HG03469 (cell line): ENCODE data around the gene TICRR.

ENCODE experiments used
- ATAC-seq: cut with Tn5 transposase; IDR thresholded peaks from one replicate; pipeline ENCODE4 v1.9.1; 2021; ENCODE audit warnings: mild to moderate bottlenecking, moderate library complexity, moderate number of reproducible peaks; ENCODE audit not compliant: unreplicated experiment

Gene TICRR

GRCh38 chr15:89628301-89628700 is 53.0 kb downstream of the TICRR start:
- no peak for ATAC-seq

GRCh38 chr15:89628806-89629715 is 53.8 kb downstream of the TICRR start:
- ATAC-seq, result no peak

DNA sequence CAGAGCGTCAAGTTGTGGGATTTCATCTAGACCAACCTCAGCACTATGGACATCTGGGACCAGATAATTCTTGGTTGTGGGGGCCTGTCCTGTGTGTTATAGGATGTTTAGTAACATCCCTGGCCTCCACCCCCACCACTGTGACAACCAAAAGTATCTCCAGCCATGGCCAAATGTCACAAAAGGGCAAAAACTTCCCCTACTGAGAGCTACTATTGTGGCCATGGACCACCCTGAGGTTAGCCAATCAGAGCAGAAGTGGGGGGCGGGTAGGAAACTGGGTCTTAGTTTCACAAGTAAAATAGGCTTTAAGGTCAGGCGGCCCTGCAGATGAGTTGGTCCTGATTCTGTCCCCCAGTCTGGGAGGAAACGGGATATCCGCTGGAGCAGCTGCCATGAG is 54.6 kb downstream of the TICRR start:
- ATAC-seq, result no peak

GRCh38 chr15:89630260-89630659 is 55.0 kb downstream of the TICRR start:
- ATAC-seq, result no peak

GRCh38 chr15:89630974-89631901 is 56.0 kb downstream of the TICRR start:
- ATAC-seq, result no peak

DNA sequence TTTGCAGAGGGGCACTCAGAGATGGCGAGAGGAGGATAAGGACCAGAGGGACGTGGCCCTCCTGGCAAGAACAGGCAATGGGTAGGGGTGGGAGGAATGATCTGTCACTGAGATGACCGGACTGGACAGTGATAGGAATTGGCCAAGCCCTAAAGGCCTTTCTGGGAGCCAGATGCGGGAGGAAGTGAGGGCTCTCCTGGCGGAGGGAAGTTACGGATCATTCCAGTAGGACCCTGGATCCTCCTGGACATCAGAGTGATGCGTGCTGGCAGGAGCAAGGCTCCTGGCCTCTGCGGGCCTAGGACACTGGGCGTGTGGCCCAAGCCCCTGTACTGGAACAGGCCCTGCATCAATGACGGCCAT is 56.6 kb downstream of the TICRR start:
- ATAC-seq, result no peak

DNA sequence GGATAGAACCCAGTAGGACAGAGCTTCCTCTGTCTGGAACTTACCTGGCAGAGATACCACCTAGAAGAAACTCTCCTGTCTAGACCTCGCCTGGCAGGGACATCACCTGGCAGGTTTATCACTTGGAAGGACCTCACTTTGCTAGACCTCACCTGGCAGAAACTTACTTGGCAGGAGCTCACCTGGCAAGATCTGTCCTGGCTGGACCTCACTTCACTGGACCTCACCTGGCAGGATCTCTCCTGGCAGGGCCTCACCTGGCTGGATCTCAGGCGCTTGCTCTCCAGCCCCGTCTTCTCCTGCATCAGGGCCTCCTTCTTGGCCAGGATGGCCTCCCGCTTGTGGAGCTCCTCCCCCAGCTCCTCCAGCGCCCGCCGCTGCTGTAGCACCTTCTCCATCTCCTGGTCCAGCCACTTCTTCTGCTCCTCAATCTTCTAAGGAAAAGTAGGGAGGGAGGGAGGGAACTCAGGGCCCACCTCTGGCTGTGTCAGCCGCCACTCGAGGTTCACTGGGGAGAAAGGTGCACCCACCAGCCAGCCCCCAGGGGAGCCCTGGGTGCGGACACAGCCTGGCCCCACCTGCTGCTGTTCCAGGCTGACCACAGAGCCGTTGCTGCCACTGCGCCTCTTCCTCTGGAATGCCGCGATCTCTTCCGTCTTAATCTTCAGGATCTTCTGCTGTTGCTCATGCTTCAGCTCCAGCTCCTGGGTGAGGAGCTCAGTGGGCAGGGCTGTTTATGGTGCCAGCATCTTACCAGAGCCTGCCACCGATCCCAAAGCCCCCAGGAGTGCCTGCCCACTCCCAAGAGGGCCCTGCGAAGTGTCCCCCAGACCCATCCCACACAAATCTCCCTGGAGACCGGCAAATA is 57.5 kb downstream of the TICRR start:
- ATAC-seq, result no peak

- no peak for ATAC-seq
Measured at GRCh38 chr15:89633585-89633984, 58.3 kb downstream of the TICRR start.

DNA sequence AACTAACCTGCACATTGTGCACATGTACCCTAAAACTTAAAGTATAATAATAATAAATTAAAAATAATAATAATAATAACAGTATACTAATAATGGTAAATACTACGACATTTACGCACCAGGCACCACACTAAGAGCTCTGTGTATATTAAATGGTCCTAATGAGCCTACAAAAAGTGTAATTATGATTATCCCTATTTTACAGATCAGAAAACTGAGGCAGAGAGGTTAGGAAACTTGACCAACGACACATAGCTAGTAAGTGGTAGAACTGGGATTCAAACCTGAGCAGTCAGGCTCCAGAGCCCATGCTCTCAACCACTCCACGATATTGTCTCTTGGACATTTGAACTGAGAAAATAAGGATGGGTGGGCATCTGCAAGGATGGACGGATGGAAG is 65.0 kb downstream of the TICRR start:
- no peak for ATAC-seq

DNA sequence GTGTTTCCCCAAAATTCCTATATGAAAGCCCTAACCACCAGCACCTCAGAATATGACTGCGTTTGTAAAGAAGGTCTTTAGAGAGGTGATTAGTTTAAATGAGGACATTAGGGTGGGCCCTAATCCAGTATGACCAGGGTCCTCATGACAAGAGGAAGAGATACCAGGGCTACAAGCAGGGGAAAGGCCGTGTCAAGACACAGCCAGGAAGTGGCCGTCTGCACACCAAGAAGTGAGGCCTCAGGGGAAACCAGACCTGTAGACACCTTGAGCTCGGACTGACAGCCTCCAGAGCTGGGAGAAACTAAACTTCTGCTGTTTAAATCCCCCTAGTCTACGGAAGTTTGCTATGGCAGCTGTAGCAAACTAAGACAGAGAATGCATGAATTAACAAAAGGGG is 65.8 kb downstream of the TICRR start:
- ATAC-seq, result no peak

GRCh38 chr15:89642106-89642505 is 66.8 kb downstream of the TICRR start:
- ATAC-seq, result no peak

GRCh38 chr15:89645680-89646079 is 70.4 kb downstream of the TICRR start:
- no peak for ATAC-seq

DNA sequence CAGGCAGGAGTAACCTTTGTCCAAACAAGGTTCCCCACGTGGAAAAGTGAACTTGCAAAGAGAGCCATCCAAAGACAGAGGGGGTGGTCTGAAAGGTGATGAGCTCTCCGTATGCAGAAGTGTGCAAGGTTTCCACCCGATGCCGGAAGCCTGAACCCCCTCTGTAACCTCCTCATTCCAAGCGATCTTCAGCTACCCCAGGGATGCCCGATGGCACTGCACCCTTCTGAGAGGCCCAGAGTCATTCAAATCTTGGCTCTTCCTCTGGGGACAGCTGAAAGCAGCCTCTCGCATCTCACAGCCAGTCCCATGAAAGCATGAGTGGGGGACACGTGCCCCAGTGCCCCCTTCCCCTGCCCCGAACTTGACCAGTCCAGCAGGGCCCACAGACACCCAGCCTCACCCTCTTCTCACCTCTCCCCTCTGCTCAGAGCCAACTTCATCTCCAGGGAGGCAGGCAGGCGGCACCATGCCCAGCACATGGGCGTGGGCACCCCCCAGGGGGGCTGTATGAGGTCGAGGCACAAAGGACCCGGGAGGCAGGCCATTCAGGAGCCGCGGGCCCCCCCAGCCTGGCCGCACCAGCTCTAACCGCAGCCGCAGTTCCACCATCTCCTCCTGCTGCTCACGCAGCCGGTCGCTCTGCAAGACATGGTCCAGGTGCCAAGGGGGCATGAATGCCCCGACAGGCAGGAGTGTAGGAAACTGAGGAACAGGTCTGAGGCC is 71.3 kb downstream of the TICRR start:
- ATAC-seq, result no peak

- no peak for ATAC-seq
Measured at GRCh38 chr15:89647191-89647851, 72.1 kb downstream of the TICRR start.

GRCh38 chr15:89648106-89649012 is 73.1 kb downstream of the TICRR start:
- ATAC-seq, result no peak

DNA sequence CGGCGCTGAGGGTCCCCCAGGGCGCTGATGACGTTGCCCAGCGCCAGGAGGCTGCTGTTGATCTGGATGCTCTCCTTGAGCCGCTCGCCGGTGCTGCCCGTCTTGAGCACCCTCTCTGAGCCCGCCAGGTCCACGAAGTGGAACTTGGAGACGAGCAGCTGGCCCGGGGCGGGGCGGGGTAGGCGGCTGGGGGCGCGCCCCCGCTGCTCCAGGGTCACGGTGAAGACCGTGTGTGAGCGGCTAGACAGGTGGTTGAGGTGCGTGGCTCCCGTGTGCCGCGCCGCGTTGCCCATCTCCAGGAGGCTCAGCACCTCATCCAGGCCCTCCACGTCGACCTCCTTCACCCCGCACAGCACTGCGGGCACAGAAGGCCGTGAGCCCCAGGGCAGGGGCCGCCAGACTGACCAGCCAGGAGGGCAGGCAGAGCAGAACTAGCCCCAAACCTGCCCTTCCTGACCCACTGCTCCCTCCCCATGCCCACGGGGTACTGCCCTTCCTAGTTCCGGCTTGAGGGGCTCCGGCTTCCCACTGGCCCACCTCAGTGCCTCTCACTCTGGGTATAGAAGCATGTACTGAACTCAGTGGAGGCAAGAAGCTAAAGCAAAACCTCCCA is 73.8 kb downstream of the TICRR start:
- no peak for ATAC-seq

- no peak for ATAC-seq
Measured at GRCh38 chr15:89649716-89650115, 74.4 kb downstream of the TICRR start.

DNA sequence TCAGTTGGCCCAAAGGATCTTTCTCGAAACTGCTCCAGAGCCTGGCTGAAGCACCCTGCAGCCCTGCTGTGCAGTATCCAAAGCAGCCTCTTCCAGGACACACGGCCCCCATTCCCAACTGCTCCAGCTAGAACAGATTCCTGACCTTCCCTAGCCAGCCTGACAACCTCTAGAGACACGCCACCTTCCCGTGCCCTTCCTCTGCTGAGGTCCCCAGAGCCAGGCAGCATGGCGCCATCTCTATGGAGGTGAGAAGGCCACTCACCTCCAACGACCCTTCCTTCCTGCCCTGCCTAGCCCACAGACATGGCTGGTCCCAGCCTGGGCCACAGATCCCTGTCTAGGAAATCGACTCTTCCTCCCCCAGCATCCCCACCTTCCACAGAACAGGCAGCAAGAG is 76.9 kb downstream of the TICRR start:
- no peak for ATAC-seq
